DOHH2 (cell line): Measurements from ENCODE around the gene DNAJC15.

ENCODE experiments used
- H3F3A ChIP-seq: fragments of 200-600 bp; sonication (generic), shearing (Covaris generic); 2 replicates; pipeline ENCODE4 v1.6.0; 2016; ENCODE audit warnings: antibody characterized with exemption, mild to moderate bottlenecking; ENCODE audit not compliant: control insufficient read depth, insufficient read depth
- H3K27ac ChIP-seq: fragments of 200-600 bp; sonication (generic); 2 replicates; pipeline ENCODE4 v1.5.1; 2014; ENCODE audit warnings: low read depth, mild to moderate bottlenecking, low read length, moderate library complexity
- H3K27me3 ChIP-seq: fragments of 200-600 bp; sonication (generic); 2 replicates; pipeline ENCODE4 v1.6.1; 2014; ENCODE audit warnings: mild to moderate bottlenecking, low read length, mixed read lengths; ENCODE audit not compliant: control insufficient read depth
- H3K36me3 ChIP-seq: fragments of 200-600 bp; sonication (generic); 2 replicates; pipeline ENCODE4 v1.6.1; 2014; ENCODE audit warnings: mild to moderate bottlenecking, low read length, moderate library complexity, mixed read lengths; ENCODE audit not compliant: control insufficient read depth
- H3K4me1 ChIP-seq: fragments of 200-600 bp; sonication (generic); 2 replicates; pipeline ENCODE4 v1.6.1; 2014; ENCODE audit warnings: mild to moderate bottlenecking, low read length, mixed read lengths; ENCODE audit not compliant: control insufficient read depth
- H3K4me2 ChIP-seq: fragments of 200-600 bp; sonication (generic); 2 replicates; pipeline ENCODE4 v1.6.0; 2014; ENCODE audit warnings: mild to moderate bottlenecking, low read length, moderate library complexity
- H3K4me3 ChIP-seq: fragments of 200-600 bp; sonication (generic); 2 replicates; pipeline ENCODE4 v1.5.1; 2014; ENCODE audit warnings: mild to moderate bottlenecking, low read length, mixed read lengths
- H3K79me2 ChIP-seq: fragments of 200-600 bp; sonication (generic); 2 replicates; pipeline ENCODE4 v1.6.1; 2014; ENCODE audit warnings: mild to moderate bottlenecking, low read length, mixed read lengths; ENCODE audit not compliant: control insufficient read depth
- H3K9me2 ChIP-seq: fragments of 200-600 bp; sonication (generic); replicated peaks from 2 replicates; pipeline ENCODE4 v1.6.1; 2014; ENCODE audit warnings: mild to moderate bottlenecking, low read length, mixed read lengths; ENCODE audit not compliant: control insufficient read depth
- H3K9me3 ChIP-seq: fragments of 200-600 bp; sonication (generic); 2 replicates; pipeline ENCODE4 v1.6.1; 2014; ENCODE audit warnings: antibody characterized with exemption, low read length, mixed read lengths; ENCODE audit not compliant: control insufficient read depth, insufficient read depth
- H4K20me1 ChIP-seq: fragments of 200-600 bp; sonication (generic); 2 replicates; pipeline ENCODE4 v1.6.0; 2014; ENCODE audit warnings: low read depth, mild to moderate bottlenecking, antibody characterized with exemption, low read length, moderate library complexity; ENCODE audit not compliant: control insufficient read depth, insufficient read depth
- CTCF ChIP-seq: fragments of 200-600 bp; sonication (generic); IDR thresholded peaks from one replicate; pipeline ENCODE4 v1.5.1; 2014; ENCODE audit warnings: antibody characterized with exemption, mild to moderate bottlenecking, low read depth, low read length; ENCODE audit not compliant: poor library complexity, severe bottlenecking
- EZH2phosphoT487 ChIP-seq: fragments of 200-600 bp; sonication (generic); IDR thresholded peaks from 2 replicates; pipeline ENCODE4 v1.6.1; 2017; ENCODE audit warnings: borderline replicate concordance, mild to moderate bottlenecking, antibody characterized with exemption, low read length, moderate library complexity, mixed read lengths

DNAJC15 gene

GRCh38 chr13:43132257-43132656, 108.9 kb downstream of the DNAJC15 start:
- Histone ChIP-seq H3K4me2 (no peak overlapping the region), H3K4me3 (no peak overlapping the region), H3K27me3 (no peaks in the 10 kb centered on the region), H3K79me2 (no peaks in the 10 kb centered on the region), H3K4me1 (peaks cover 49% of the 10 kb centered on the region), H3K36me3 (no peaks in the 10 kb centered on the region), H3F3A (peaks cover 8% of the 10 kb centered on the region; the same call in 1 of the 2 replicates), H4K20me1 (no peaks in the 10 kb centered on the region), H3K9me2 (no peaks in the 10 kb centered on the region), H3K27ac (no peak overlapping the region), H3K9me3 (no peaks in the 10 kb centered on the region)
- TF ChIP-seq EZH2phosphoT487 (no peak), CTCF (peak; percentile 32)

- H3K27me3 ChIP-seq = no peaks in the 10 kb centered on the region
- no peak overlapping the region for H3K4me3 ChIP-seq
- 0 out of 2 replicates have a peak, but pooled peaks cover 2% of the 10 kb centered on the region for H3F3A ChIP-seq
- no peaks in the 10 kb centered on the region for H4K20me1 ChIP-seq
- H3K9me2 ChIP-seq = no peaks in the 10 kb centered on the region
- no peak for TF ChIP-seq EZH2phosphoT487
- no peak for TF ChIP-seq CTCF
- no peaks in the 10 kb centered on the region for H3K9me3 ChIP-seq
- H3K79me2 ChIP-seq = no peaks in the 10 kb centered on the region
- no peak overlapping the region for H3K27ac ChIP-seq
- peaks cover 43% of the 10 kb centered on the region for H3K4me1 ChIP-seq
- peak overlapping the region; percentile 28 for H3K4me2 ChIP-seq
- H3K36me3 ChIP-seq = no peaks in the 10 kb centered on the region
These were observed 109.5 kb downstream of the DNAJC15 start for GRCh38 chr13:43132911-43133310.

GRCh38 chr13:43133792-43134191, 110.4 kb downstream of the DNAJC15 start:
- Histone ChIP-seq H3K9me3 (no peaks in the 10 kb centered on the region), H3K4me3 (no peak overlapping the region), H3F3A (no peaks in the 10 kb centered on the region), H3K4me2 (no peak overlapping the region), H3K27ac (no peak overlapping the region), H3K9me2 (no peaks in the 10 kb centered on the region), H3K27me3 (no peaks in the 10 kb centered on the region), H4K20me1 (no peaks in the 10 kb centered on the region), H3K79me2 (no peaks in the 10 kb centered on the region), H3K4me1 (peaks cover 34% of the 10 kb centered on the region), H3K36me3 (no peaks in the 10 kb centered on the region)
- TF ChIP-seq CTCF (no peak), EZH2phosphoT487 (no peak)

- Histone ChIP-seq H3K27ac (no peak overlapping the region), H3K79me2 (no peaks in the 10 kb centered on the region), H3K9me2 (no peaks in the 10 kb centered on the region), H4K20me1 (no peaks in the 10 kb centered on the region), H3K27me3 (no peaks in the 10 kb centered on the region), H3F3A (no peaks in the 10 kb centered on the region), H3K4me1 (peaks cover 23% of the 10 kb centered on the region), H3K4me2 (no peak overlapping the region), H3K4me3 (no peak overlapping the region), H3K9me3 (no peaks in the 10 kb centered on the region), H3K36me3 (no peaks in the 10 kb centered on the region)
- TF ChIP-seq EZH2phosphoT487 = no peak
- TF ChIP-seq CTCF = no peak
These were observed 111.5 kb downstream of the DNAJC15 start for GRCh38 chr13:43134868-43135267.
